ENCODE results near the gene ABCC1.

- TF ChIP-seq EZH2 (IDR thresholded peaks at IDR 0.05; ENCODE audit: borderline replicate concordance, insufficient read depth, low read length, poor library complexity, severe bottlenecking) (no peak), CTCF (IDR thresholded peaks at IDR 0.05; ENCODE audit: poor library complexity, severe bottlenecking) (no peak), POLR2AphosphoS5 (IDR thresholded peaks at IDR 0.05) (no peak)
These were observed 80.1 kb downstream of the ABCC1 start for GRCh38 chr16:16029431-16030011.
